ENCODE data around the gene SORCS2. TPM values are rescaled to one million over a fixed set of nuclear protein-coding genes. Genes with fewer than 3 reads are reported as not detected.

The SORCS2 gene
- total RNA-seq, 1 donor from 2014 or later: 9.6 TPM

DNA sequence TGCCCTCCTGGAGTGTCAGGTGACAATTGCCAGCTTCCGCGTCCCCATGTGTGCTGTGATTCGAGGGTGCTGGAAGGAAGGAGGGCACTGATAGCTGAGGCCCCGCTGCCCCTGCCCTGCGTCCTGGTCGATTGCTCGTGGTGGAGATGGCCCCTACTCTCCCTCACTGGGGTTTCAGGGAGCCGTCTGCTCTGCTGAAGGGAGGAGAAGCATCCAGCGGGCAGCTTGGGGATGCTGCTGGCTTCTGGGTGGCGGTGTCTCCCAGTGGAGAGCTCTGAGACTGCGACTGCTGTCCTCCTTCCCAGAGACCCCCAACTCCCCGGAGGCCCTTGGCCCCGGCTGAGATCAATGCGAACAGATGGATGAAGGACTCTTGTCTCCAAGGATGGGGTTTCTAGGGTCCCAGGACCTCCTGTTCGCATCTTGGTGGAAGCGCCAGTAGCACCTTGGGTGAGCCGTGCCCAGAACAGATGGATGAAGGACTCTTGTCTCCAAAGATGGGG, 143.8 kb downstream of the SORCS2 start:
- no peak for DNase-seq (ENCODE audit: low spot score)

- DNase-seq (ENCODE audit: low spot score): no peak
Measured at GRCh38 chr4:7336732-7337131, 144.4 kb downstream of the SORCS2 start.

DNA sequence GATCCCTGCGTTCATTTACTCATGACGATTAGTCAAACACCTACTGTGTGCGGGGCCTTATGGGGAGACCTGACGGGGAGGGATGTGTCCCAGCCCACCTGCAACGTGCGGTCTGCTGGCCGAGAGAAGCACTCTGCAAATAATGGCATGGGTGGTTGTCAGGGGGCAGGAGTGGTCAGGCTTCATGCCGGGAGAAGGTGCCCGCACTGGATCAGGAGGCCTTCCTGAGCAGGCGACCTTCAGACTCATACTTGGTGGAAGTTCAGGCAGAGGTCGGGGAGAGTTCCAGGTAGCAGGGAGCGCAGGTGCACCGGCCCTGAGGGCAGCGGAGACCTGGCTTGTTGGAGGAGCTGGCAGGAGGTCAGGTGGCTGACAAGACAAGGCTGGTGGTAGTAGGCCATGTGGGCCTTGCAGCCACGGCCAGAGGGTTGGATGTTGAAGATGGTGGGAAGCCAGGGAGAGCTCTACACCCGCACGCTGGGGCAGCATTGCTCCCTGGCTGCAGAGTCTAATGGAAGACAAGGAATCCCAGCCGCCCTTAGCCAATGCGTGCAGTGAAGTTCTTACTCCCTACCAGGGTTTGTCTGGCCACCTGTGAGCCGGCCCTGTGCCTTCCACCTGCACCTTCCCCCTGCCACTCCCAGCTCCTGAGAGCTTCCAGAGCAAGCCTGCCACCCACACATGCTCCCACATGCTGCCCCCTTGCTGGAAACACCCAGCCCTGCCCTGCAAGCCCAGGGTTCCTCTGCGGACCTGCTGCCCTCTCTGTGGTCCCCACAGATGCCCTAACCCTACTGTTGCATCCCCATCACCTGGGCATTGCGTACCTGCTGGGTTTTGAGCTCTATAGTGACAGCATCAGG, 145.1 kb downstream of the SORCS2 start:
- DNase-seq (ENCODE audit: low spot score): no peak

GRCh38 chr4:7338059-7338452, 145.7 kb downstream of the SORCS2 start:
- DNase-seq (ENCODE audit: low spot score): no peak

- no peak for DNase-seq (ENCODE audit: low spot score)
Measured at GRCh38 chr4:7338876-7339623, 146.7 kb downstream of the SORCS2 start.

DNA sequence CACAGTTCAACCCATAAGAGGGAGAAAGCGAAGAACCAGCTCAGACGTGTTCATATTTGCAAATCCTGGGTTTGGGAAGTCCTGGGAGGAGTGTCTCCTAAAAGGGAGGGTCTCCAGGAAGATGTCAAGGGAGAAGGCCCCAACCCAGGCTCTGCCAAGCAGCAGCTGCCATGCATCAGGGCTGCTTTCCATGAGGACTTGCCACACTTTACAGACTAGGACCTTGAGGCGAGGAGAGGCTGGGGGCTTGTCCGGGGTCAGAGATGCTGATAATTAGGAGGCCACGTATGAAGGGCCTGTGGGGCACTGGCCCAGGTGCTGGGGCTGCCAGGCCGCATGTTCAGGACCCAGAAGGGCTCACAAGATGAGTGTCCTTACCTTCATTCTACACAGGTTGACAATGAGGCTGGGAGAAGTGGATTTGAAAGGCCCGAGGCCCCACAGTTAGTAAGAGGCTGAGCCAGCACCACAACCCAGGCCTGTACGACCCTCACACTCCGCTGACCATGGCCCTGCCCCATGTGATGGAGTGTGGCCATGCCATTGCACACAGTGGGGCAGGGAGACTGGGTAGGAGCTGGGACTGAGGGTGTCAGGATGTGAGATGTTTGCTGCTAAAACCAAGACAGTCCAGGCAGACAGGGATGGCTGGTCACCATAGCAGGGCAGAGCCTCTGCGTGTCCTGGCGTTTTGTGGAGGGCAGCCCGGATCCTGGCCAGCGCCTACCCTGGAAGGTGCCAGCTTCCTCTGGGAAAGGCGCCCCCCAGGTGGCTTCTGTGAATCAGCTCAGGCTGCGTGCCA, 147.6 kb downstream of the SORCS2 start:
- no peak for DNase-seq (ENCODE audit: low spot score)

DNA sequence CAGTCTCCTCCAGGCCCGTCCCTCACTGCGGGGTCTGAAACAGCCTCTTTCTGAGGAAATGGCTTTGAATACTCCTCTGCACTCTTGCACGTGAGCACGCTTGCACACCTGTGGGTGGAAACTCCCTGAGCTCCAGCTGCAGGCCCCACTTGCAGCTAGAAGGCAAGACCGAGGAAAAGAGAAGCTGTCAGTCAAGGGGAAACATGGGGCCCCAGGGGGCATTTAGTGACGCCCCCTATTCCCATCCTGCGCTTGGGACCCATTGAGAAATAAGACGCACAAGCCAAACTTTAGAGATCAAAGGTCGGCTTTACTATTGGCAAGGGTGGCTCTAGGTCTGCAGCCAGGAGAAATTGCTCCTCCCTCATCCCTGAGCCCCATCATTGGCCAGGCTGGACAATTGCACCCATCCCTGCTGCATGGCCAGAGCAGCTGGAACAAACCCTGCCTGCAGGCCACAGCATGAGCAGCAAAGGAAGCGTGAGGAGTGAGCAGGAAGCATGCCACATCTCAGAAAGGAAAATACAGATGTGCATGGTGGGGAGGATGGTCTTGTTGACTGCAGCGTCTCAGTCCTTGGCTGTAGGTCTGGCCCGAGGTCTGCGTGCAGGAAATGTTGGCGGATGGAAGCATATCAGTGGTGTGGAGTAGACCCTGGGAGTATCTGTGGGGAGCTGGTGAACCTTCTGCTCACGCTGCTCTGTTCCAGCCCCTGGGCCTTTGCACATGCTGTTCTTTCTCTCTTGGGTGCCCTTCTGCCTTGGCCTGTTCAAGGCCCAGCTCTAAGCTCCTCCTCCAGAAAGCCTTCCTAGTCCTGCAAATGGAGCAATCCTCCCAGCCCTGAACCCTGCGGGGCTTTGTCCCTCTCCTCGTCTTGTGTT, 148.5 kb downstream of the SORCS2 start:
- DNase-seq (ENCODE audit: low spot score): no peak

- no peak for DNase-seq (ENCODE audit: low spot score)
Measured at GRCh38 chr4:7341491-7342222, 149.3 kb downstream of the SORCS2 start.

GRCh38 chr4:7342223-7343080, 150.1 kb downstream of the SORCS2 start:
- DNase-seq (ENCODE audit: low spot score): no peak

- DNase-seq (ENCODE audit: low spot score): no peak
Measured at GRCh38 chr4:7343081-7343655, 150.8 kb downstream of the SORCS2 start.

DNA sequence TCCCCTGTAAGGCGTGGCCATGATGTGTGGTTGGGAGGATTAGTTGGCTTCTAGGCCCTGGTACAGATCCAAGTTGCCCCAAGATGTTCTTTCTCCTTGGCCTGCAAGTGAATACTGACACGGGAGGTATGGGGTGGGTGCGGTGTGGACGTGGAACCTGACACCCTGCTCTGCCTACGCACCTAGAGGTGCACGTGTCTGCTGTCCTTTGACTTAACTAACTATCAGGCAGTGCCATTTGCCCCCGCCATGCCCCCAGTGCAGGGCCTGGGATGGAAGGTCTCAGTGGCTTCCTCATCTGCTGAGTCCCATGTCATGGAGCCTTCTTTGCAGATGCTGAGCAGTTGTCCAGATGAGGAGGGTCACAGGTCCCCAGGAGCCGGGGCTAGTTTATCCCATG, 151.6 kb downstream of the SORCS2 start:
- DNase-seq (ENCODE audit: low spot score): no peak

DNA sequence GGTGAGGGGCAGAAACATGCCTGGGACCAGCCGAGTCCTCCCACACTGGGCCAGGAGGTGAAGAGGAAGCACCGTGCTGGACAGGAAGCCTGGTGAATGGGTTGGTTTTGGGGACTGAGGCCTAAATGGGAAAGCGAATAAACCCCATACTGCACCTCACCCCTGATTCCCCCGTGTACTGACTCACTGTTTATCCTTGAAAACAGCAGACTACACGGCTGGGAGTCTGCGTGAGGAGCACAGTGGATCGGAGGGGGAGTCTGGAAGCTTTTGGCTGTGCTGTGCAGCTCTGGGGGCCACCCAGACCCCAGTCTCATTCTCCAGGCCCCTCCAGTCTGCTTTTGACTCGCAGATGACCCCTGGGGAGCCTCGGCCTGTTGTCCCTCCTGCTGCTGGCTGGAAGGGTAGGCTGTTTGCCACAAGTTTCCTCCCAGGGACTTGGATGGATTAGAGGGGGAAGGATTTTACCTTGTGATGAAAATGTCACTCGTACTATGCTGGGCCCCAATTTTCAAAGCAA, 152.4 kb downstream of the SORCS2 start:
- peak; percentile 44 for DNase-seq (ENCODE audit: low spot score)

GRCh38 chr4:7347981-7348380, 155.6 kb downstream of the SORCS2 start:
- DNase-seq (ENCODE audit: low spot score): no peak

GRCh38 chr4:7348946-7349900, 156.9 kb downstream of the SORCS2 start:
- DNase-seq (ENCODE audit: low spot score): no peak

DNA sequence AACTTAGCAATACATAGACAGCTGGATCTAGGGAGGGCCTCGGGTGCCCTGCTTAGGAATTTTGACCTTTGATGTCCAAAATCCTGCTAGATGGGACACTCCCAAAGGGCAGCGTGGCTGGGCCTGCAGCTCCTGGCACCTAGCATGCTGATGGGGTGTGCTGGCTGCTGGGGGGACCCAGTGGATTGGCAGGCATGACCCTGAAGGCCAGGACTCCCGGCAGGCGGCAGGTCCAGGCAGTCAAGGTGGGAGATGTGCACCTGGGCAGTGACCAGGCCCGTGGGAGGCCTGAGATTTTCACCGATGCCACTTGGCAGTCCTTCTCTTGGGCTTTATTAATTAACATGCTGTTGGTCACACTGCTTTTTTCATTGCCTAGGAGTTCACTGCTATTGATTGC, 158.1 kb downstream of the SORCS2 start:
- no peak for DNase-seq (ENCODE audit: low spot score)

DNA sequence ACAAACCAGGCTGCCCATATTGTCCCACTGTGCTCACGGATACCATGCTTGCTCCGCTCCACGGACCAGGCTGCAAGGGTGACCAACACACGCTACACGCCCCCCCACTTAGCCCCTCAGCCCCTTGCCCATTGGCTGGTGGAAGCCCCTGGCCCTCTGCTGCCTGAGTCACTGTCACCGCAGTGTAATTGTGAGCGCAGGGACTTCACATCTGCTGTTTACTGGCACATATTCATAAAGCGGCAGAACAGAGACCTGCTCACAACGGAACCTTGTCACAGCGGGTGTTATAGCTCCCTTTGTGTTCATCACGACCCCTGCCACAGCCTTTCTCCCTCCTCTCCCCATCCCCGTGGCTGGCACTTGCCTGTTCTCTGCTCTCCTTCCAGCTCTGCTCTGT, 158.7 kb downstream of the SORCS2 start:
- DNase-seq (ENCODE audit: low spot score): no peak

DNA sequence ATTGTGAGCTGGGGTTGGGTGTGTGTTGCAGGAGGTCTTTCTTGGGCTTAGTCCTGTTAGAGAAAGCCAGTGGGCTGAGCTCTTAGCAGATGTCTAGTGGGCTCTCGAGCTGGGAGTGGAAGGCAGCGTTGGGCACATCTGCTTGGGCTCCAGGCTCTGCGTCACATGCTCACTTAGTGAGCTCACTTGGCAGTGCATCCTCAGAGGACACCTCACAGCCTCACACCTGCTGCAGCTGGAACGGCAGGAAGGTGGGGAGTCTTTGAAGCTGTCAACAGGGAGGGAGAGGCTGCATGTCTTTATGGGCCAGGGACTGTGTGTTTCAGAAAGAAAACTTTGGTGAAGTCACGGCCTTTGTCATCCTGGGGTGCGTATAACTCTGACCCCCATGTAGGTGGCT, 160.1 kb downstream of the SORCS2 start:
- no peak for DNase-seq (ENCODE audit: low spot score)

Measured in umbilical cord (tissue), 2 donors.